Adrenal gland (tissue), 5 donors: Measurements from ENCODE around the gene ZNF488.

Experiments used
- CTCF ChIP-seq, 6 experiments: fragments of 450-650 bp in 4 of 6; fragments of 200-600 bp in 2 of 6; sonication (generic) in 1 of 6; IDR thresholded peaks; 1 replicate in 5 of 6; 2 replicates in 1 of 6; pipeline versions ENCODE4 v1.5.1 to v1.8.0; 2016 to 2021; ENCODE audit warnings: antibody characterized with exemption in 6 of 6, mild to moderate bottlenecking in 2 of 6, moderate library complexity in 1 of 6
- POLR2A ChIP-seq, 2 donors: fragments of 450-650 bp; IDR thresholded peaks; one replicate each; pipeline ENCODE4 v1.6.1; 2017; ENCODE audit warnings: antibody characterized with exemption in 2 of 2, mild to moderate bottlenecking in 2 of 2, moderate library complexity in 1 of 2
- donor health status: DM: no; HTN: no; CAD: no.

DNA sequence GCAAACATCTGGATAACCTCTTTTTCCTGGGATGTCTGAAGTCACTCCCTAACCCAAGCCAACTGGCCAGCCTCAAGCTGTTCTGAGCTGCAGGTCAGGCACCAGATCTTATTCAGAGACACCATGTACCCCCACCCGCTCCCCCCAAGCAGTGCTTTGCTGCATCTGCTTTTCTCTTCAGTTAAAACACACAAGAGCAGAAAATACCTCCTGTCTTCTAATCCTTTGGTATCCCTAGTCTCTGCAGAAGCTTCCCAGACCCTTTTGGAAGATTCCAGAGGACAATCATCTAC lies 3.0 kb downstream of the ZNF488 start:
- TF ChIP-seq CTCF (IDR thresholded peaks at IDR 0.05) = no peak
- TF ChIP-seq POLR2A (IDR thresholded peaks at IDR 0.05) = no peak
